ENCODE data around the gene ZNF780A. TPM values are rescaled to one million over a fixed set of nuclear protein-coding genes. Genes with fewer than 3 reads are reported as not detected.
"Not testable (repeated sequence)": the region's sequence is repeated elsewhere in the genome, so short reads cannot be mapped to it uniquely, and the experiment has no call there.

ZNF780A gene
- total RNA-seq, 1 donor from 2014 or later: 20.9 TPM

GRCh38 chr19:40088299-40089047 lies 2.3 kb downstream of the ZNF780A start:
- intact Hi-C loops (cut with micrococcal nuclease): no loop called here

DNA sequence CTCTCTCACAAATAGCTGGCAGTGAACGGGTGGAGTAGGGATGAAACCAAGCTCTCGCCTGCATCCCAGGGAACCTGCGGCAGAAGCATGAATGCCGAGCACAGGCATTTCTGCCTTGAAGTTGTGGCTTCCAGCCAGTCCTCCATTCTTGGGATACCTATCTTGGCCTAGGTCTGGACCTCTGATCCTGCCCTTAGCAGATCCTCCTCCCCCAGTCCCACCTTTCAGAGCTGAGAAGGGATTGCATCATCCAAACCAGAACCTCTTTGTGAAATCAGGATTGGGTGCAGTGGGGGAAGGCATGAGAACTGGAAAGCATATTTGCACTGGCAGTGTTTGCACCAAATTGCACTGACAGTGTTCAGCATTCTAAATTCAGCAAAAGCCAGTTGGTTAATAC lies 5.8 kb downstream of the ZNF780A start:
- intact Hi-C loops (cut with micrococcal nuclease): no loop called here

DNA sequence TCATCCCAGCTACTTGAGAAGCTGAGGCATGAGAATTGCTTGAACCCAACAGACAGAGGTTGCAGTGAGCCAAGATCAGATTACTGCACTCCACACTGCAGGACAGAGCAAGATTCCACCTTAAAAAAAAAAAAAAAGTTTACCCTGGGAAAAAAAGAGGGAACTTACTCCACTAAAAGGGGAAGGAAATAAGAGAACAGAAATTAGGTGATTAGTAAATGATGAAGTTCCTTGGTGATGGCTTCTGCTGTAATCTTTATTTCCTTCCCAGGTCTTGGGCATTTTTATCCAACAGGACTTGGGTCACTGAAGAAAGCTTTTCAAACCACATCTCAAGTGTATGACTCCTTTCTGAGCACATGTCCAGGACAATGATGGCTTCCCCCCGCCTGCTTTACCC lies 9.3 kb downstream of the ZNF780A start:
- intact Hi-C loops (cut with micrococcal nuclease): no loop called here

DNA sequence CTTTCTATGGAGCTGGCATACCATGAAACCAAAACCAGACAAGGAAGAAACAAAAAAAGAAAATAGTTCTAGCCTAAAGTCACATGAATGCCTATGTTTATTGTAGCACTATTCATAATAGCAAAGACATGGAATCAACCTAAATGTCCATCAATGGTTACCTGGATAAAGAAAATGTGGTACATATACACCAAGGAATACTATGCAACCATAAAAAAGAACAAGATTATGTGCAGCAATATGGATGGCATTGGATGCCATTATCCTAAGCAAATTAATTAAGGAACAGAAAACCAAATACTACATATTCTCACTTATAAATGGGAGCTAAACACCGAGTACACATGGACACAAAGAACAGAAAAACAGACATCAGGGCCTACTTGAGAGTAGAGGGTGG lies 10.5 kb downstream of the ZNF780A start:
- intact Hi-C loops (cut with micrococcal nuclease): no loop called here

DNA sequence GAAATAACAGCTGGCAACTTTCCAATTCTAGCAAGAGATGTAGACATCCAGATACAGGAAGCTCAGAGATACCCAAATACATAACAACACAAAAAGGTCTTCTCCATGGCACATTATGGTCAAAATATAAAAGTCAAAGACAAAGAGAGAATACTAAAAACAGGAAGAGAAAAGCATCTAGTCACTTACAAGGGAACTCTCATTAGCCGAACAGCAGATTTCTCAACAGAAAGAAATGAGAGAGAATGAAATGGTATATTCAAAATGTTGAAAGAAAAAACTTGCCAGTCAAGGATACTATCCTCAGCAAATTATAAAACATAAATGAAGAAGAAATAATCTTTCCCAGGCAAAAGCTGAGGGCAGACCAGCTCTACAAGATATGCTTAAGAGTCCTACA lies 12.4 kb downstream of the ZNF780A start:
- intact Hi-C loops (cut with micrococcal nuclease): no loop called here

GRCh38 chr19:40070058-40070457 lies 20.7 kb downstream of the ZNF780A start:
- intact Hi-C loops (cut with micrococcal nuclease): no loop called here

GRCh38 chr19:40059624-40060023 lies 31.1 kb downstream of the ZNF780A start:
- intact Hi-C loops (cut with micrococcal nuclease): loop anchor here (5.0 kb wide), 1 partner anchor 42 kb away; no protein-coding TSS in a partner anchor

GRCh38 chr19:40057166-40057565 lies 33.6 kb downstream of the ZNF780A start:
- intact Hi-C loops (cut with micrococcal nuclease): loop anchor here (5.0 kb wide), 1 partner anchor 40 kb away; no protein-coding TSS in a partner anchor

DNA sequence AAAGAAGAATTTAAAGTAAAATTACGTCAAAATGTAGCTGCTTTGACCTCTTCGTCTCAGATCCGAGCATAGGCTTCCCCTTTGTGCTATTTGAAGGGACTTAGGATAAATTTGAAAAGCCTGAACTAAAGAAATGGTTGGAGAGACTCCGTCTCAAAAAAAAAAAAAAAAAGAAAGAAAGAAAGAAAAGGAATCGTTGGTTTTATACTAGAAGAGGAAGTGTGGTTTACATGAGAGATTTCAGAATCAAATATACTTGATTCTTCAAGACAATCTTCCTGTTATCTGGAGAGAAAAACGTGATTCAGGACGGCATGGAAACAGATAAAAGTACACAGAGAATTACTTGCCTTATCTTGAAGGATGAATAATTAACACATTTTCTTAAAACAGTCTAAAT lies 34.2 kb downstream of the ZNF780A start:
- intact Hi-C loops (cut with micrococcal nuclease): loop anchor here (1.0 to 5.0 kb wide), 4 partner anchors 34 to 85 kb away; partner anchors contain the start of genes PSMC4, ZNF546 and ZNF780A

GRCh38 chr19:40055832-40056504 lies 34.8 kb downstream of the ZNF780A start, which contains the start of gene ZNF780B:
Gene ZNF780B, minus strand, starts transcription at chr19:40056231. Its CDS starts 5,899 bp downstream, at chr19:40050332.
- intact Hi-C loops (cut with micrococcal nuclease): loop anchor here (1.0 to 5.0 kb wide), 4 partner anchors 34 to 85 kb away; partner anchors contain the start of genes PSMC4, ZNF546 and ZNF780A

- intact Hi-C loops (cut with micrococcal nuclease): loop anchor here (5.0 kb wide), 1 partner anchor 38 kb away; no protein-coding TSS in a partner anchor
Measured at GRCh38 chr19:40055049-40055448, 35.7 kb downstream of the ZNF780A start.

DNA sequence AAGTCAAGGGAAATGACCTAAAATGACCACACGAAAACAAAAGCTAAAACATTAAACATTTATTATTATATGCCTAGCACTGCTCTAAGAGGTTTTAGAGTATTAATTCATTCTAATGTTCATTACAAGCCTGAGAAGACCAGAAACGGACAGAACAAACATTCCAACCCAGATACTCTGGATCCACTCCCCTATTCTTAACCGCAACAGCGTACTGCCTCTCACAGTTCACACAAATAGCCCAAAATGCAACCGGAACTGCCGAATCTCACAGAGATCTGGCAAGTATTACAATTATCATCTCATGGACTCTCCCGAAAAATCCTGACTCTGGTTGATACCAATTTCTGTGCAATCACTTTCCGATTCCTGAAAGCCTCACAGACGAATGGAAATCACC lies 36.1 kb downstream of the ZNF780A start:
- intact Hi-C loops (cut with micrococcal nuclease): loop anchor here (5.0 kb wide), 1 partner anchor 37 kb away; no protein-coding TSS in a partner anchor

DNA sequence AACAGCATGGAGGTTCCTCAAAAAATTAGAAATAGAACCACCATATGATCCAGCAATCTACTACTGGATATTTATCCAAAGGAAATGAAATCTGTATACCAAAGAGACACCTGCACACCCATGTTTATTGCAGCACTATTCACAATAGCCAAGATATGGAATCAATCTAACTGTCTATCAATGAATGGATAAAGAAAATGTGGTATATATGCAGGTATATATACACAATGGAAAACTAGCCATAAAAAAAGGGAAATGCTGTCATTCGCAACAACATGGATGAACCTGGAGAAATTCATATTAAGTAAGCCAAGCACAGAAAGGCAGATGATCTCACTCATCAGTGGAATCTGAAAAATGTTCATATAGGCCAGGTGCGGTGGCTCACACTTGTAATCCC lies 37.3 kb downstream of the ZNF780A start:
- intact Hi-C loops (cut with micrococcal nuclease): no loop called here

GRCh38 chr19:40041718-40042117 lies 49.0 kb downstream of the ZNF780A start:
- intact Hi-C loops (cut with micrococcal nuclease): not testable (repeated sequence)

DNA sequence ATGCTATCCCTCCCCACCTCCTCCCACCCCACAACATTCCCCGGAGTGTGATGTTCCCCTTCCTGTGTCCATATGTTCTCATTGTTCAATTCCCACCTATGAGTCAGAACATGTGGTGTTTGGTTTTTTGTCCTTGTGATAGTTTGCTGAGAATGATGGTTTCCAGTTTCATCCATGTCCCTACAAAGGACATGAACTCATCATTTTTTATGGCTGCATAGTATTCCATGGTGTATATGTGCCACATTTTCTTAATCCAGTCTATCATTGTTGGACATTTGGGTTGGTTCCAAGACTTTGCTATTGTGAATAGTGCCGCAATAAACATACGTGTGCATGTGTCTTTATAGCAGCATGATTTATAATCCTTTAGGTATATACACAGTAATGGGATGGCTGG lies 52.7 kb downstream of the ZNF780A start:
- intact Hi-C loops (cut with micrococcal nuclease): not testable (repeated sequence)

DNA sequence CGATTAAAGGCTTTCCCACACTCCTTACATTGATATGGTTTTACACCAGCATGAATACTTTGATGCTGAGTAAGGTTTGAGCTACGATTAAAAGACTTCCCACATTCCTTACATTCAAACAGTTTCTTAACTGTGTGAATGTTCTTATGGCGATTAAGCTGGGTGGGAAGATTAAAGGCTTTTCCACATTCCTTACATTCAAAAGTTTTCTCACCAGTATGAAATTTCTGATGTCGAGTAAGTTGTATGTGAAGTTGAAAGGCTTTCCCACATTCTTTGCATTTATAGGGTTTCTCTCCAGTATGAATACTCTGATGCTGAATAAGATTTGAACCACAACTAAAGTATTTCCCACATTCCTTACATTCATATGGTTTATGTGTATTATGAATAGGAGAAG lies 54.7 kb downstream of the ZNF780A start:
- intact Hi-C loops (cut with micrococcal nuclease): no loop called here

DNA sequence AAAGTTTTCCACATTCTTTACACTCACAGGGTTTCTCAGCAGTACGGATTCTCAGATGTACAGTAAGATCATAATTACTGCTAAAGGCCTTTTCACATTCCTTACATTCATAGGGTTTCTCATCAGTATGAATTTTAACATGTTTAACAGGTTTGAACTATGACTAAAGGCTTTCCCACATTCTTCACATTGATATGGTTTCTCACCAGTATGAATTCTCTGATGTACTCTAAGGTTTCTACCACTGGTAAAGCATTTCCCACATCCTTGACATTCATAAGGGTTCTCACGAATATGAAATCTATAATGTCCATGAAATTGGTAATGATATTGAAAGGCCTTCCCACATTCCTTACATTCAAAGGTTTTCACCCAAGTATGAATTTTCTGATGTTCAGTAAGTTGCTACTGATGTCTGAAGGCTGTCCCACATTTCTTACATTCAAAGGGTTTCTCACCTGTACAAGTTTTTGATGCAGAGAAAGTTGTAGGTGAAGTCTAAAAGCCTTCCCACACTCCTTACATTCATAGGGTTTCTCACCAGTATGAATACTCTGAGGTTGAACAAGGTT lies 56.7 kb downstream of the ZNF780A start:
- intact Hi-C loops (cut with micrococcal nuclease): no loop called here

DNA sequence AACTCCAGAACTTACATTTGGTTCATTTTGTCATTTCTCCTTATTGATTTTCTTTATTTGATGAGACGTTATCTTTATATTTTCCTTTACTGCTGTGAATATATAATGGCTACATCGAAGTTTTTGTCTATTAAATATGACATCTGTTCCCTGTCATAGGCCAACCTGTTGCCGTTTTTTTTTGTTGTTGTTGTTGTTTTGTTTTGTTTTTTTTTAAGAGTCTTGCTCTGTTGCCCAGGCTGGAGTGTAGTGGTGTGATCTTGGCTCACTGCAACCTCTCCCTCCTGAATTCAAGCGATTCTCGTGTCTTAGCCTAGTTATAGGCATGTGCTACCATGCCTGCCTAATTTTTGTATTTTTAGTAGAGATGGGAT lies 64.2 kb downstream of the ZNF780A start:
- intact Hi-C loops (cut with micrococcal nuclease): no loop called here

DNA sequence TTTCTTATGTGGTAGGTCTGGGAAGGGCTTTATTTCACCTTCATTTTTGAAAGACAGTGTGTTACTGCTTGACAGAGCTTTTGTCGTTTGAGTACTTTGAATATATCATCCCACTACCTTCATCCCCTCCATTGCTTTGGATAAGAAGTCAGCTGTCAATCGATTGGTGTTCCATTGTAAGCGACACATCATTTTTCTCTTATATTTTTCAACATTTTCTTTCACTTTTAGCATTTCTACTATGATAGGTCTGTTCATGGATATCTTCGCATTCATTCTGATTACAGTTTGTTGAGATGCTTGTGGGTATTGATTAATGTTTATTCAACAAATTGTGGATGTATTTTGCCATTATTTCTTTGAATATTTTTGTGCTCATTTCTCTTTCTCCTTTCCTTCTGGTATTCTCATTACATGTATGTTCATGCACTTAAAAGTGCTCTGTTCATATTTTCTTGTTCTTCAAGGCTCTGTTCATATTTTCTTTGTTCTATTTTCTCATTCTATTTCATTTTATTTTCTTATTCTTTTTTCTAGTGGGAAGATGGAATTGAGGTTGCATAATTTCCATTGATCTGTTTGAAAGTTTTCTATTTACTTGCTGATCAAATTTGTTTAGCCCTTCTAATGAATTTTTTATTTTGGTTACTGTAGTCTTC lies 64.7 kb downstream of the ZNF780A start:
- intact Hi-C loops (cut with micrococcal nuclease): no loop called here

- intact Hi-C loops (cut with micrococcal nuclease): no loop called here
Measured at GRCh38 chr19:40023969-40024368, 66.8 kb downstream of the ZNF780A start.

All from T-helper 1 cell treated with Interleukin-12 subunit alpha and Interleukin-12 subunit beta and Interleukin-4 antibody, amounts not matched to agents 30 ng/mL and 1 ng/mL, for 36 hours (primary cell).